ENCODE data around the gene PLA2G12B. TPM values are rescaled to one million over a fixed set of nuclear protein-coding genes. Genes with fewer than 3 reads are reported as not detected.
"Not testable (repeated sequence)": the region's sequence is repeated elsewhere in the genome, so short reads cannot be mapped to it uniquely, and the experiment has no call there.

PLA2G12B gene
- total RNA-seq, 4 donors from 2014 or later = 6.6 to 94.6 (median 68.1) TPM

GRCh38 chr10:72924351-72924750 lies 30.3 kb downstream of the PLA2G12B start:
- no peaks in the 10 kb centered on the region for H3K36me3 ChIP-seq
- H3K27me3 ChIP-seq = no peaks in the 10 kb centered on the region
- no peak overlapping the region for H3K27ac ChIP-seq
- no peak overlapping the region for H3K4me3 ChIP-seq
- peaks cover 0 to 5% (median 0%) of the 10 kb centered on the region in 4 donors for H3K9me3 ChIP-seq
- H3K4me1 ChIP-seq = no peaks in the 10 kb centered on the region
- no peak for DNase-seq
- TF ChIP-seq POLR2A (IDR thresholded peaks at IDR 0.05) (no peak), CTCF (IDR thresholded peaks at IDR 0.05) (no peak)

- H3K4me3 ChIP-seq, H3K4me1 ChIP-seq, H3K27ac ChIP-seq, H3K9me3 ChIP-seq, H3K27me3 ChIP-seq, DNase-seq, H3K36me3 ChIP-seq: not testable (repeated sequence)
Measured at GRCh38 chr10:72921147-72921683, 33.4 kb downstream of the PLA2G12B start.

GRCh38 chr10:72918352-72918751 lies 36.3 kb downstream of the PLA2G12B start:
- Histone ChIP-seq H3K9me3 (peaks cover 0 to 5% (median 0%) of the 10 kb centered on the region in 4 donors), H3K36me3 (no peaks in the 10 kb centered on the region), H3K27me3 (no peaks in the 10 kb centered on the region), H3K4me3 (no peak overlapping the region), H3K4me1 (no peaks in the 10 kb centered on the region), H3K27ac (no peak overlapping the region)
- TF ChIP-seq CTCF (IDR thresholded peaks at IDR 0.05) (no peak), POLR2A (IDR thresholded peaks at IDR 0.05) (no peak)
- DNase-seq = no peak

- H3K4me1 ChIP-seq, H3K4me3 ChIP-seq, H3K27me3 ChIP-seq, H3K9me3 ChIP-seq, H3K36me3 ChIP-seq, DNase-seq, H3K27ac ChIP-seq: not testable (repeated sequence)
Measured at GRCh38 chr10:72917803-72918332, 36.7 kb downstream of the PLA2G12B start.

- not testable (repeated sequence) for DNase-seq, H3K4me3 ChIP-seq, H3K27ac ChIP-seq, H3K9me3 ChIP-seq, H3K36me3 ChIP-seq, H3K4me1 ChIP-seq, H3K27me3 ChIP-seq
Measured at GRCh38 chr10:72917201-72917600, 37.4 kb downstream of the PLA2G12B start.

GRCh38 chr10:72913287-72913686 lies 41.3 kb downstream of the PLA2G12B start:
- no peak for DNase-seq
- Histone ChIP-seq H3K9me3 (no peaks in the 10 kb centered on the region), H3K4me3 (no peak overlapping the region), H3K27ac (no peak overlapping the region), H3K27me3 (no peaks in the 10 kb centered on the region), H3K36me3 (no peaks in the 10 kb centered on the region), H3K4me1 (no peaks in the 10 kb centered on the region)
- TF ChIP-seq CTCF (IDR thresholded peaks at IDR 0.05) = no peak
- no peak for TF ChIP-seq POLR2A (IDR thresholded peaks at IDR 0.05)

- no peak for TF ChIP-seq CTCF (IDR thresholded peaks at IDR 0.05)
- TF ChIP-seq POLR2A (IDR thresholded peaks at IDR 0.05) = no peak
- no peak overlapping the region for H3K4me3 ChIP-seq
- no peak for DNase-seq
- H3K9me3 ChIP-seq = no peaks in the 10 kb centered on the region
- no peaks in the 10 kb centered on the region for H3K36me3 ChIP-seq
- no peaks in the 10 kb centered on the region for H3K4me1 ChIP-seq
- H3K27ac ChIP-seq = no peak overlapping the region
- no peaks in the 10 kb centered on the region for H3K27me3 ChIP-seq
Measured at GRCh38 chr10:72912736-72913135, 41.9 kb downstream of the PLA2G12B start.

Measured in Peyer's patch (tissue), 4 donors.